Measurements from ENCODE around the gene DSCAM. TPM values are rescaled to one million over a fixed set of nuclear protein-coding genes. Genes with fewer than 3 reads are reported as not detected.

The DSCAM gene
- total and polyA plus RNA-seq, 2 donors (not counting 3 experiments of a cell fraction or from before 2014, with no cell fraction given) = not detected

DNA sequence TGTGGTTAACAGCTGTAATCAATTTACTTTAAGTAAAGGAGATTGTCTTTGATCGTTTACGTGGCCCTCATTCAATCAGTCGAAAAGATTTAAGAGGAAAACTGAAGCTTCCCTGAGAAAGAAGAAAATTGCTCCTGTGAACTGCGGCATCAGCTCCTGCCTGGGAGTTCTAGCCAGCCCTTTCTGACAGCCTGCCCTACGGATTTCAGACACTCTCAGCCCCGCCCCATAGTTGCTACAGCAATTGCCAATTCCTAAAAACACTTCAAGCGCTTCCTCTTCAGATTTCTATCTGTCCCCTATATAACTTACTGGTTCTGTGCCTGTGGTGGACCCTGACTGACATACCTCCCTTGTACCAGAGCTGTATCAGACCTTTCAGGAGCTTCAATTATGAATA lies 277.6 kb downstream of the DSCAM start:
- DNase-seq (ENCODE audit: low read depth, low spot score) (no peak), FAIRE-seq (no peak)
- no peaks in the 10 kb centered on the region for H3K79me2 ChIP-seq (ENCODE audit: control insufficient read depth, insufficient read depth, low read length)
- H3K27me3 ChIP-seq (ENCODE audit: control insufficient read depth in 2 of 2, insufficient read depth in 2 of 2, low read length in 2 of 2) = no peaks in the 10 kb centered on the region
- no peak overlapping the region for H3K4me2 ChIP-seq (ENCODE audit: insufficient read depth, low read length)
- no TSS peak for BruUV-seq (replicated peaks)
- peaks cover 6% of the 10 kb centered on the region for H3K9me3 ChIP-seq (replicated peaks; ENCODE audit: control insufficient read depth, insufficient read depth, low read length)
- no peaks in the 10 kb centered on the region for H4K20me1 ChIP-seq (replicated peaks; ENCODE audit: control insufficient read depth, extremely low read depth, insufficient read depth, low read length)
- POLR2A ChIA-PET = no interaction called here
- H3K9me1 ChIP-seq (replicated peaks; ENCODE audit: control insufficient read depth, extremely low read depth, insufficient read depth, low read length) = no peaks in the 10 kb centered on the region
- intact Hi-C loops (cut with micrococcal nuclease) = no loop called here
- no peaks in the 10 kb centered on the region for H3K36me3 ChIP-seq (ENCODE audit: control insufficient read depth in 2 of 2, extremely low read depth in 1 of 2, insufficient read depth in 2 of 2, low read length in 2 of 2)
- dilution Hi-C loops (cut with MboI; ENCODE audit: extremely low pct_ligation_motif_present, low sequenced_read_pairs) = no loop called here
- no peak overlapping the region for H3K4me3 ChIP-seq (replicated peaks in 1 of 3; ENCODE audit: insufficient read depth in 1 of 3, low read depth in 1 of 3, low read length in 3 of 3)
- H3K27ac ChIP-seq (ENCODE audit: insufficient read depth, low read depth, low read length) = no peak overlapping the region
- CTCF ChIA-PET = no interaction called here
- no peak overlapping the region for H3K9ac ChIP-seq (replicated peaks; ENCODE audit: extremely low read depth, insufficient read depth, low read length)
- no peak overlapping the region for H2AFZ ChIP-seq (ENCODE audit: low read depth, low read length)
- H3K4me1 ChIP-seq (ENCODE audit: control insufficient read depth, extremely low read depth, insufficient read depth, low read length) = no peaks in the 10 kb centered on the region
- TF ChIP-seq, protein P1, sequence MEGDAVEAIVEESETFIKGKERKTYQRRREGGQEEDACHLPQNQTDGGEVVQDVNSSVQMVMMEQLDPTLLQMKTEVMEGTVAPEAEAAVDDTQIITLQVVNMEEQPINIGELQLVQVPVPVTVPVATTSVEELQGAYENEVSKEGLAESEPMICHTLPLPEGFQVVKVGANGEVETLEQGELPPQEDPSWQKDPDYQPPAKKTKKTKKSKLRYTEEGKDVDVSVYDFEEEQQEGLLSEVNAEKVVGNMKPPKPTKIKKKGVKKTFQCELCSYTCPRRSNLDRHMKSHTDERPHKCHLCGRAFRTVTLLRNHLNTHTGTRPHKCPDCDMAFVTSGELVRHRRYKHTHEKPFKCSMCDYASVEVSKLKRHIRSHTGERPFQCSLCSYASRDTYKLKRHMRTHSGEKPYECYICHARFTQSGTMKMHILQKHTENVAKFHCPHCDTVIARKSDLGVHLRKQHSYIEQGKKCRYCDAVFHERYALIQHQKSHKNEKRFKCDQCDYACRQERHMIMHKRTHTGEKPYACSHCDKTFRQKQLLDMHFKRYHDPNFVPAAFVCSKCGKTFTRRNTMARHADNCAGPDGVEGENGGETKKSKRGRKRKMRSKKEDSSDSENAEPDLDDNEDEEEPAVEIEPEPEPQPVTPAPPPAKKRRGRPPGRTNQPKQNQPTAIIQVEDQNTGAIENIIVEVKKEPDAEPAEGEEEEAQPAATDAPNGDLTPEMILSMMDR (IDR thresholded peaks at IDR 0.05; ENCODE audit: extremely low read depth in 1 of 2, insufficient read depth in 1 of 2, low read depth in 1 of 2, low read length in 2 of 2) = no peak
- TF ChIP-seq JUN (IDR thresholded peaks at IDR 0.05; ENCODE audit: borderline replicate concordance, insufficient read depth, insufficient read length, low read depth) (no peak), POLR2AphosphoS5 (IDR thresholded peaks at IDR 0.05; ENCODE audit: insufficient read depth, low read depth, low read length) (no peak), EZH2 (IDR thresholded peaks at IDR 0.05; ENCODE audit: borderline replicate concordance, low read depth, low read length, severe bottlenecking) (no peak), FOS (IDR thresholded peaks at IDR 0.05; ENCODE audit: borderline replicate concordance, insufficient read depth, low read length) (no peak), MAX (IDR thresholded peaks at IDR 0.05; ENCODE audit: insufficient read depth, insufficient read length) (no peak), MYC (IDR thresholded peaks at IDR 0.05; ENCODE audit: low read depth, low read length) (no peak), GATA2 (IDR thresholded peaks at IDR 0.05; ENCODE audit: insufficient read depth, insufficient read length, low read depth, low read length) (no peak), POLR2A (IDR thresholded peaks at IDR 0.05; ENCODE audit: low read depth, low read length) (no peak)
